HepG2 (cell line): Measurements from ENCODE around the gene ANXA10.

Source experiments
- CTCF ChIP-seq: sonication (generic); formaldehyde crosslinking; IDR thresholded peaks from 2 replicates; pipeline ENCODE4 v1.5.0; 2020; ENCODE audit warnings: mild to moderate bottlenecking, missing genetic modification reagents, moderate library complexity
- ERF ChIP-seq: IDR thresholded peaks from 2 replicates; pipeline ENCODE4 v1.6.1; 2018; ENCODE audit warnings: missing biosample characterization, missing genetic modification reagents
- ETV5 ChIP-seq: IDR thresholded peaks from 2 replicates; pipeline ENCODE4 v1.6.1; 2018; ENCODE audit warnings: missing biosample characterization, missing genetic modification reagents, inconsistent platforms, borderline replicate concordance
- NFYC ChIP-seq: IDR thresholded peaks from 2 replicates; pipeline ENCODE4 v1.6.1; 2016; ENCODE audit warnings: missing genetic modification reagents, missing compliant biosample characterization
- NPAS2 ChIP-seq: sonication (generic); formaldehyde crosslinking; IDR thresholded peaks from 2 replicates; pipeline ENCODE4 v1.8.0; 2022; ENCODE audit warnings: mild to moderate bottlenecking, missing genetic modification reagents, borderline replicate concordance
- POLR2A ChIP-seq, 2 experiments: IDR thresholded peaks; 2 replicates each; pipeline ENCODE4 v1.6.1; 2011; ENCODE audit warnings: low read depth in 2 of 2, low read length in 2 of 2, mild to moderate bottlenecking in 1 of 2, moderate library complexity in 1 of 2; ENCODE audit not compliant: insufficient read depth in 1 of 2
- TGIF2 ChIP-seq: IDR thresholded peaks from 2 replicates; pipeline ENCODE4 v1.6.1; 2016; ENCODE audit warnings: control low read depth, missing compliant biosample characterization
- ZFX ChIP-seq: sonication (generic); formaldehyde crosslinking; IDR thresholded peaks from 2 replicates; pipeline ENCODE4 v1.4.0; 2020; ENCODE audit warnings: mild to moderate bottlenecking, low read depth, missing genetic modification reagents, moderate library complexity
- ZNF724P ChIP-seq: sonication (generic); formaldehyde crosslinking; IDR thresholded peaks from 2 replicates; pipeline ENCODE4 v1.8.0; 2022; ENCODE audit warnings: missing genetic modification reagents, borderline replicate concordance

- no peak for TF ChIP-seq NFYC (CRISPR knock-in tag)
- no peak for TF ChIP-seq NPAS2 (CRISPR knock-in tag)
- no peak for TF ChIP-seq ZNF724P (CRISPR knock-in tag)
- no peak for TF ChIP-seq TGIF2 (CRISPR knock-in tag)
- no peak for TF ChIP-seq ERF (CRISPR knock-in tag)
- no peak for TF ChIP-seq ZFX (CRISPR knock-in tag)
- TF ChIP-seq CTCF (CRISPR knock-in tag): no peak
- no peak for TF ChIP-seq POLR2A (IDR thresholded peaks at IDR 0.05; ENCODE audit: insufficient read depth in 1 of 2, low read depth in 2 of 2, low read length in 2 of 2)
- no peak for TF ChIP-seq ETV5 (CRISPR knock-in tag)
Observed at GRCh38 chr4:168151327-168151726, 59.0 kb downstream of the ANXA10 start.
